ENCODE measurements around the gene OR7C2.

The OR7C2 gene

GRCh38 chr19:14941189-14941588 lies at the start of gene OR7C2:
Gene OR7C2, plus strand, starts transcription at chr19:14941489. Its CDS starts 0 bp downstream, at chr19:14941489.
- H2AFZ ChIP-seq (ENCODE audit: low read length) = no peak within 1 kb of the TSS
- H3K36me3 ChIP-seq (ENCODE audit: insufficient read depth, low read length) = no peaks in the 10 kb centered on the region
- H3K9ac ChIP-seq (ENCODE audit: low read depth, low read length, poor library complexity, severe bottlenecking) = no peak within 1 kb of the TSS
- H3F3A ChIP-seq (ENCODE audit: low read depth) = no peaks in the 10 kb centered on the region
- no peaks in the 10 kb centered on the region for H3K4me1 ChIP-seq (ENCODE audit: insufficient read depth, low read length, poor library complexity, severe bottlenecking)
- H3K9me3 ChIP-seq (ENCODE audit: insufficient read depth, low read depth, low read length) = no peaks in the 10 kb centered on the region
- H3K4me3 ChIP-seq (ENCODE audit: low read length, poor library complexity, severe bottlenecking) = no peak within 1 kb of the TSS
- H3K27me3 ChIP-seq (ENCODE audit: insufficient read depth, low read length, poor library complexity, severe bottlenecking) = no peaks in the 10 kb centered on the region
- TF ChIP-seq CTCF (conservative IDR thresholded peaks at IDR 0.05; ENCODE audit: low read length) = no peak
- TF ChIP-seq EZH2phosphoT487 (IDR thresholded peaks at IDR 0.05; ENCODE audit: borderline replicate concordance) = no peak
- H3K79me2 ChIP-seq (ENCODE audit: insufficient read depth, low read length) = no peaks in the 10 kb centered on the region
- no peaks in the 10 kb centered on the region for H4K20me1 ChIP-seq (ENCODE audit: insufficient read depth, low read length, poor library complexity, severe bottlenecking)
- H3K9me2 ChIP-seq (replicated peaks; ENCODE audit: low read depth, low read length) = no peaks in the 10 kb centered on the region
- H3K4me2 ChIP-seq (ENCODE audit: low read depth, low read length, poor library complexity, severe bottlenecking) = no peak within 1 kb of the TSS

GRCh38 chr19:14901675-14902260 lies 39.5 kb upstream of the OR7C2 start:
- Histone ChIP-seq H4K20me1 (ENCODE audit: insufficient read depth, low read length, poor library complexity, severe bottlenecking) (no peaks in the 10 kb centered on the region), H3K27me3 (ENCODE audit: insufficient read depth, low read length, poor library complexity, severe bottlenecking) (no peaks in the 10 kb centered on the region), H3K9me2 (replicated peaks; ENCODE audit: low read depth, low read length) (no peaks in the 10 kb centered on the region), H3K9me3 (ENCODE audit: insufficient read depth, low read depth, low read length) (no peaks in the 10 kb centered on the region), H3K79me2 (ENCODE audit: insufficient read depth, low read length) (no peaks in the 10 kb centered on the region), H2AFZ (ENCODE audit: low read length) (no peak overlapping the region), H3F3A (ENCODE audit: low read depth) (no peaks in the 10 kb centered on the region), H3K4me3 (ENCODE audit: low read length, poor library complexity, severe bottlenecking) (no peak overlapping the region), H3K4me1 (ENCODE audit: insufficient read depth, low read length, poor library complexity, severe bottlenecking) (no peaks in the 10 kb centered on the region), H3K4me2 (ENCODE audit: low read depth, low read length, poor library complexity, severe bottlenecking) (no peak overlapping the region), H3K9ac (ENCODE audit: low read depth, low read length, poor library complexity, severe bottlenecking) (no peak overlapping the region), H3K36me3 (ENCODE audit: insufficient read depth, low read length) (no peaks in the 10 kb centered on the region)
- TF ChIP-seq CTCF (conservative IDR thresholded peaks at IDR 0.05; ENCODE audit: low read length) (no peak), EZH2phosphoT487 (IDR thresholded peaks at IDR 0.05; ENCODE audit: borderline replicate concordance) (no peak)

- TF ChIP-seq CTCF (conservative IDR thresholded peaks at IDR 0.05; ENCODE audit: low read length) (no peak), EZH2phosphoT487 (IDR thresholded peaks at IDR 0.05; ENCODE audit: borderline replicate concordance) (no peak)
- no peaks in the 10 kb centered on the region for H3K27me3 ChIP-seq (ENCODE audit: insufficient read depth, low read length, poor library complexity, severe bottlenecking)
- H3K4me2 ChIP-seq (ENCODE audit: low read depth, low read length, poor library complexity, severe bottlenecking) = no peak overlapping the region
- H3K9ac ChIP-seq (ENCODE audit: low read depth, low read length, poor library complexity, severe bottlenecking) = no peak overlapping the region
- H3K9me2 ChIP-seq (replicated peaks; ENCODE audit: low read depth, low read length) = no peaks in the 10 kb centered on the region
- no peaks in the 10 kb centered on the region for H3K79me2 ChIP-seq (ENCODE audit: insufficient read depth, low read length)
- H3K4me3 ChIP-seq (ENCODE audit: low read length, poor library complexity, severe bottlenecking) = no peak overlapping the region
- no peaks in the 10 kb centered on the region for H3K36me3 ChIP-seq (ENCODE audit: insufficient read depth, low read length)
- H3K9me3 ChIP-seq (ENCODE audit: insufficient read depth, low read depth, low read length) = no peaks in the 10 kb centered on the region
- H2AFZ ChIP-seq (ENCODE audit: low read length) = no peak overlapping the region
- no peaks in the 10 kb centered on the region for H3F3A ChIP-seq (ENCODE audit: low read depth)
- H3K4me1 ChIP-seq (ENCODE audit: insufficient read depth, low read length, poor library complexity, severe bottlenecking) = no peaks in the 10 kb centered on the region
- no peaks in the 10 kb centered on the region for H4K20me1 ChIP-seq (ENCODE audit: insufficient read depth, low read length, poor library complexity, severe bottlenecking)
Measured at GRCh38 chr19:14906711-14907110, 34.6 kb upstream of the OR7C2 start.
